Measurements from ENCODE around the gene TMEM41A. TPM values are rescaled to one million over a fixed set of nuclear protein-coding genes. Genes with fewer than 3 reads are reported as not detected.

The TMEM41A gene
- total and polyA plus RNA-seq, 12 donors = 15.8 to 112 (median 33.4) TPM

DNA sequence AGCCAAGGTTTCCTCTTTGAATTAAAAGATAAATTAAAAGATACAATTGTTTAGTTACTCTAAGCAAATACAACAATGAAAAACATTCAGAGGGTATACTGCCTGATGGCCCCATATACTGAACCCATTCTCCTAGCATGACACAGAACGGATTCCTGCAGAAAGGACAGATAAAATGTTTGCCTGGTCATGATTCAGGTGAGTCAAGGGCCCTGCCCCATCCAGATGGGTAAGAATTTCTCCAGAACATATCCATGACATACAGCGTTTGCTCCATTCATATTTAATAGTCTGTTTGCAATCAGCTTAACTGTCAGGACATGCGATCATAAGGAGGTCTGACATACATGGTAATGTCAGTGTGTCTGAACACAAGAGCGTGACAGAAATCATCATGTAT, 8.6 kb downstream of the TMEM41A start:
- 84 to 99% (median 94%) methylated on average over 4 of the region's 4 CpGs for WGBS, 4 donors
- Histone ChIP-seq H3K4me1 (replicated peaks in 1 of 2) (no peaks in the 10 kb centered on the region), H3K27ac (no peak overlapping the region), H3K36me3 (replicated peaks in 1 of 2) (peaks cover 0 to 59% of the 10 kb centered on the region in 2 donors), H3K9me3 (replicated peaks in 1 of 3) (no peaks in the 10 kb centered on the region), H3K4me3 (no peak overlapping the region), H3K27me3 (no peaks in the 10 kb centered on the region)
- no peak for TF ChIP-seq POLR2A (IDR thresholded peaks at IDR 0.05)
- TF ChIP-seq, protein P1, sequence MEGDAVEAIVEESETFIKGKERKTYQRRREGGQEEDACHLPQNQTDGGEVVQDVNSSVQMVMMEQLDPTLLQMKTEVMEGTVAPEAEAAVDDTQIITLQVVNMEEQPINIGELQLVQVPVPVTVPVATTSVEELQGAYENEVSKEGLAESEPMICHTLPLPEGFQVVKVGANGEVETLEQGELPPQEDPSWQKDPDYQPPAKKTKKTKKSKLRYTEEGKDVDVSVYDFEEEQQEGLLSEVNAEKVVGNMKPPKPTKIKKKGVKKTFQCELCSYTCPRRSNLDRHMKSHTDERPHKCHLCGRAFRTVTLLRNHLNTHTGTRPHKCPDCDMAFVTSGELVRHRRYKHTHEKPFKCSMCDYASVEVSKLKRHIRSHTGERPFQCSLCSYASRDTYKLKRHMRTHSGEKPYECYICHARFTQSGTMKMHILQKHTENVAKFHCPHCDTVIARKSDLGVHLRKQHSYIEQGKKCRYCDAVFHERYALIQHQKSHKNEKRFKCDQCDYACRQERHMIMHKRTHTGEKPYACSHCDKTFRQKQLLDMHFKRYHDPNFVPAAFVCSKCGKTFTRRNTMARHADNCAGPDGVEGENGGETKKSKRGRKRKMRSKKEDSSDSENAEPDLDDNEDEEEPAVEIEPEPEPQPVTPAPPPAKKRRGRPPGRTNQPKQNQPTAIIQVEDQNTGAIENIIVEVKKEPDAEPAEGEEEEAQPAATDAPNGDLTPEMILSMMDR (IDR thresholded peaks at IDR 0.05) = no peak
- no peak for DNase-seq
- intact Hi-C loops (cut with DNase I) = no loop called here

DNA sequence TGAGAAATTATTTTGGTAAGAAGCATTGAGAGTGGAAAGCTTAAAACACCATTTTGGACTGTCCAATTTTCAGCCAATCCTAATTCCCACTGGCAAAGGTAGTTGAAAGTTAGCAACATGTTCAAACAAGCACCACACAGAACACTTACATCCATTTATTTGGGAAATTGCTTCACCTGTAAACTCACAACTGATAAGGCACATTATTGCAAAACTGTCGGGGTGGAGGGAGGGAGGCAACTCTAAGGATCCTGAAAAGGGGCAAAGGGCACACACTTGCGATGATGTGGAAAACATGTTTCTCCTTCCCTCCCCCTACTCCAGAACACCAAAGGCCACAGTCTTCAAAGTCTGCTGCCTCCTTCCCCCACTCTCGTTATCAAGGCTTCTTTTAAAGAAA, 9.4 kb downstream of the TMEM41A start:
- H3K4me1 ChIP-seq (replicated peaks in 1 of 2) = no peaks in the 10 kb centered on the region
- H3K36me3 ChIP-seq (replicated peaks in 1 of 2) = peaks cover 0 to 51% of the 10 kb centered on the region in 2 donors
- DNase-seq = no peak
- H3K9me3 ChIP-seq (replicated peaks in 1 of 3) = no peaks in the 10 kb centered on the region
- intact Hi-C loops (cut with DNase I) = no loop called here
- TF ChIP-seq, protein P1 (IDR thresholded peaks at IDR 0.05) = no peak
- TF ChIP-seq POLR2A (IDR thresholded peaks at IDR 0.05) = no peak
- H3K27me3 ChIP-seq = no peaks in the 10 kb centered on the region
- WGBS, 4 donors = 77 to 86% (median 80%) methylated on average over 3 of the region's 3 CpGs
- H3K4me3 ChIP-seq = no peak overlapping the region
- H3K27ac ChIP-seq = no peak overlapping the region

DNA sequence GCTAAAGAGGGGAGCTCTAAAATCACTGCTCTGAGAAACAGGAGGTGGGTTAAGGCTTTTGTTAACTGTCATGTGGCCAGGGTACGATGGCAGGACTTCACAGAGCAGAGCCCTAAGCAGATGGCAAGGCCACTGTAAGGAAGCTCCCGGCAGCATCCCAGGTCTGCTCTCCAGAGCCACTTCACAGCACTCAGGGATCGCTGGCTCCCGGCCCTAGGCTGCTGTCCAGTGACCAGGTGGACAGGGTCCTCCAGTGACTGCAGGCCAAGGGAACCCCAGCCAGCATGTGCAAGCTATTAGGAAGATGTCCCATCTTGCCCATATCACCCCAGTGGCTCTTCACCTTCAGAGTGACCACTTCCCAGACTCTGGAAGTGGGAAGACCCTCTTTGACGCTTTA, 10.4 kb downstream of the TMEM41A start:
- no peaks in the 10 kb centered on the region for H3K4me1 ChIP-seq (replicated peaks in 1 of 2)
- no peaks in the 10 kb centered on the region for H3K9me3 ChIP-seq (replicated peaks in 1 of 3)
- intact Hi-C loops (cut with DNase I) = no loop called here
- H3K4me3 ChIP-seq = no peak overlapping the region
- TF ChIP-seq POLR2A (IDR thresholded peaks at IDR 0.05) = no peak
- TF ChIP-seq, protein P1 (IDR thresholded peaks at IDR 0.05) = no peak
- no peaks in the 10 kb centered on the region for H3K27me3 ChIP-seq
- H3K36me3 ChIP-seq (replicated peaks in 1 of 2) = peaks cover 0 to 41% of the 10 kb centered on the region in 2 donors
- no peak for DNase-seq
- 79 to 87% (median 81%) methylated on average over 2 to 5 of the region's 5 CpGs for WGBS, 4 donors
- H3K27ac ChIP-seq = no peak overlapping the region

DNA sequence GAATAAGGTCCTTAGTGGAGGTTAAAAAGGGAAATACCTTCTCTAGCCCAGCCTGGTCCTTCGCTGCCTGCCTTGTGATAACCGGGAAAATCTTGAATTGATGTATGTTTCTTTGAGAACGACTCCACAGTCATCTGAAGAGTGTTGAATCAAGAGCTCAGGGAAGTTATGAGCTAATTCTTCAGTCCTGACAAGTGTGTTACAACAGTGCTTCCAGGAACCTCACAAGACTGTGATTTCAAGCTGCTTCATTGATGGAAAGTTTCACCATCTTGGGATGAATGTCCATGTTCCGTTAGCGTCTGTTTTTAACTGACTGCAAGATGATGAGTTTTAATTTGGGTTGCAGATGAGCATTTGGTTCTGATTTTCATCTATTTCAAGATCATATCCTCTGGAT, 12.4 kb downstream of the TMEM41A start:
- Histone ChIP-seq H3K27ac (no peak overlapping the region), H3K27me3 (no peaks in the 10 kb centered on the region), H3K4me1 (replicated peaks in 1 of 2) (no peaks in the 10 kb centered on the region), H3K36me3 (replicated peaks in 1 of 2) (peaks cover 0 to 42% of the 10 kb centered on the region in 2 donors), H3K9me3 (replicated peaks in 1 of 3) (no peaks in the 10 kb centered on the region), H3K4me3 (no peak overlapping the region)
- WGBS, 4 donors = 92 to 95% (median 95%) methylated on average over 5 of the region's 5 CpGs
- intact Hi-C loops (cut with DNase I) = no loop called here
- no peak for DNase-seq
- TF ChIP-seq POLR2A (IDR thresholded peaks at IDR 0.05) = no peak
- TF ChIP-seq, protein P1 (IDR thresholded peaks at IDR 0.05) = no peak

All from adrenal gland (tissue), 12 donors.